ENCODE results near the gene MYLK.

The MYLK gene

DNA sequence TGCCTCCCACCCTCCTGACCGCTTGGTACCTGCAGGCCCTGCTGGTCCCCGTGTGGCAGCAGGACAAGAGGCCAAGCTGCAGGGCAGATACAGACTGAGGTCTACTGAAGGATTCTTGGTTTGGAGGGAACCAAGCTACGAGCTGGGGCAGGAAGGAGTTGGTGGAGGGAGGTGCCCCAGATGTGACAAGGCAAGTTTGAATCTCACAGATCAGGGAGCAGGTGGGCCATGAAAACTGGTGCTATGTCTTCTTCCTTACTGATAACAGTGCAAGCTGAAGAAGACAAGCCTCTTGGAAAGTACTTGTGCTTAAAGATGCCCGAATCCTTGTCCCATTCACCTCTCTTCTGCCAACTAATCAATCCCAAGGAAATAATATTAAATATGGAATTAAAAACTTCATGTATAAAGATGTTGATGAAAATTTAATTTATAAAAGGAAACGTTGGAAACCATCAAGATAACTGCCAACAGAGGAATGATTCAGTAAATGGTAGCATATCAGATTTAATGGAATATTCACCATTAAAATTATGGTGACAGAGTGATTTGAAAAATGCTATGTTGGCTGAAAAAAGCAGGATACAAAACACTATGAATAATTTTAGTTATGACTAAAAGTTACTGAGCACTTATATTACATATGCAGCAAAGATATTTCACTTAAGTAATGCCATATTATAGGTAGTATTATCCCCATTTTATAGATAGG lies 107.9 kb downstream of the MYLK start:
- DNase-seq, result no peak

DNA sequence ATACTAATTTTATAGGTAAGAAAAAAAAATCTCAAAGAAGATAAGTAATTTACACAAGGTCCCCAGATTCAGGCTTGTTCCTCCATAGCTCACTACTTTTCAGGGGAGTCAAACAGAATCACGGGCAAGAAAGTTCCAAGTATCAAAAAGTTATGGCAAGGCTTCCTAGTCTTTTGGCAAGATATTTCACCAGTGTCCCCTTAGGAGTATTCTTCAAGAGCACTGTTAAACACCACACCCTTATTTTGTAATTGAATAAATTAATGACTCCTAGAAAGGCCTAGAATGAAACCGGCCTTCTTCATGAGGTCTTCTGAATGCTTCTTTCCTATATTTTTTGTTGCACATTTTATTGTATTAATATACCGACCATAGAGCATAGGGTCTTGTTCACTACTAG lies 109.7 kb downstream of the MYLK start:
- no peak for DNase-seq

DNA sequence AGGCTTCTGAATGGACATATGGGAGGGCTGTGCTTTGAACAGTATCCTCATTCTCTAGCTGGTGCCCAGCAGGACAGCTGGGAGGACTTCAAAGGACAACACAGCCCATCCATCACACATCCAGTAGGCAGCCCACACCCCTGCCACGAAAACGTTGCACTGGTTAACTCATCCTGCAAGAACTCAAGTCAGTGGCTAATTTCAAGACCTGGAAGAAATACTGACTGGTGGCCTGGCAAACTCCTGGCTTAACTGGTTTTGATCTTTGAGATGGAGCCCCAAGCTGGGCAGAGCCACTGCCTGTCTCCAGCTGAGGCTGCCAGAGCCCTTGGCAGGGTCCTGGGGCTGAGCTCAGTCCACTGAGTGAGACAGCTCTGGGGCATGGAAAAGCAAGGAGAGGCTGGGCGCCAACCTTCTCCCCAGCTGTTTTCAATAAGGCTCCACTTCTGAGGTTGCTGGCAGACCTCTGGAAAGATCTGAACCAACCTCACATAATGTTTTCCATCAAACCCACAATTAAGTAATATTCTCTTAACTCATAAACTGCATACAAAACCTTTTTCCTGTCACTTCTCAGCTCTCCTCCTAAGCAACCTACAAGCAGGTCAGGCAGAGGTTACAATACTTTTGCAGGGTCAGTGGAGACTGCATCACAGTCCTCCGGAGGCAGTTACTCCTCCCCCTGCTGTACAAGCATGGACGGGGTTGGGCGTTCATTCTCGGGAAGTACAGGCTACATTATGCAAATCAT lies 110.3 kb downstream of the MYLK start:
- DNase-seq, result no peak

DNA sequence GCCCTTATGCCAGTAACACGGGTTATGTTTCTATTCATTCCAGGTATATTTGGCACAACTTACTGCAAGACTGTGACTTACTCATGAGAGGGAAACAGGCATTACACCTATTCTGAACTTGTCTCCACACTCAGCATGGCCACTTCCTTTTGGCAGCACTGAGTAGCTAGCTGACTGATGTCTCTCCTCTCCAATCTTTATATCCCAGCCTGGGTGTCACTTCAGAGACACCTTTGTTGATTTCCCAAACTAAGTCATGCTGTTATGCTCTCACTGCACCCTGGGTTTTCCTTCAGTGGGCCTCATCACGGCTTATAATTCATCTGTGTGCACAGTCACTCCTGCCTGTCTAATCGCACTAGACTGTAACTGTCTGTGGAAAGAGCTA lies 114.8 kb downstream of the MYLK start:
- no peak for DNase-seq

DNA sequence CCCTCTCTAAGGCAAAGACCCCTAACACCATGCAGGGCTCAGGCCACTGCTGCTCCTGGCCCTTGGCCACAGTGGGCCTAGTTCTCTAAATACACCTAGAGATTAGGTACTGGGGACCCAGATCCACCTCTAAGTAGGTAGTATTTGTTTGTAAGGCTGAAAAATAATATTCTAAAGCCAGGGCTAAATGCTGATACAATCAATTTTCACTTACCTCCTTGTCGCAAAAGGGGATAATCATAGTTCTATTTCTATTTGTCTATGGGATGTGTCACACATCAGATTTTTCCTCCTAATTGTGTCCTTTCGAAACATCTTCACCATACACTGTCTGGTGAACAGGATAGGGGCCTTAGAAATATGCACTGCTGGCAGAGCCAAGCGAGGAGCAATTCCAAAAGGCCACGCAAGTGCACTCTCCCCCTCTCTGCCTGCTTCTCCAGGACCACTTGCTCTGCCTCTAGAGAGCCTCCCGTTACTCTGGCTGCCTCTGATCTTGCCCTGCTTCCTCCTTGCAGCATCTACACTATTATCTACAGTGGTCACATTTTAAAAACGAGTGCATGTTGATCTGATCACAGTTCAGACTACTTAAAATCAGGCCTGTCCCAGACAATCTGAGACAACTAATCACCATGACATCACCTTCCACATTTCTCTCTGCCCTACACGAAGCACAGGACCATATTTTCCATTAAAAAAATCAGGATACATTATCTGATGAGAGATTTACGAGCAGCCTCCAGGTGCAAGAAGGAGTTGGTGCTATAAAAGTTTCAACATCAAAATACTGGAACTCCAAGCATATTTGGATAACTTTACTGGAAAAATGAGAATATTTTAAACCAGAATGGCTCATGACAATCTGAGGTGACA lies 115.4 kb downstream of the MYLK start:
- DNase-seq, result no peak

DNA sequence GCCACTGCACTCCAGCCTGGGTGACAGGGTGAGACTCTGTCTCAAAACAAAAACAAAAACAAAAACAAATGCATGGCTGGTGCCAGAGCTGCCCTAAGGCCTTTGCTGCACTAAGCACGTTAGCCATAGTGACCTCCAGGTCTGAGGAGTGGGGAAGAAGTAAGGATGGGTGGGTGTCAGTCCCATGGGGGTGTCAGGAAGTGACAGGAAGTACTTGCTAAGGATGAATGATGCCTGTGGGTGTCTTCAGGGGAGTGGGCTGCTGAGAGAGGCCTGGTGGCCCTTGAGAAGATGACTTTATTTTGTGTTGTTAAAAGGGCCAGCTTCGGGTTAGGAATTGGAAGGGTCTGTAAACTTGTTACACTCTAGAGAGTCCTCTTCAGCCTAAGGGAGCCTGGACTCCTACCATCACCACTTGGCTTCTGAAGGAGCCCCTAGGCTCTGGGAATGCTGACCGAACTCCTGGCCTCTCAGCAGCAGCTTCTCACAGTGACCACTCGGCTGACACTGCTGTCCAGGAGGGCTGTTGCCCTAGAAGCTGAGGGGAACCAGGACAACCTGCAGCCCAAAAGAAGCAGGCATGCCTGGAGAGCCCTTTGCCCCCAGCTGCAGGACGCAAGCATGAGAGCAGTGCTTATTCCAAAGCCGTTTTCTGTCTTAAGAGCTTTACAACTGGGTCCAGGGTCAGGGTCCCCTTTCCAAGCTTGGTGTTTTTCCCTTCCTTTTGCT lies 116.4 kb downstream of the MYLK start:
- DNase-seq, result no peak

DNA sequence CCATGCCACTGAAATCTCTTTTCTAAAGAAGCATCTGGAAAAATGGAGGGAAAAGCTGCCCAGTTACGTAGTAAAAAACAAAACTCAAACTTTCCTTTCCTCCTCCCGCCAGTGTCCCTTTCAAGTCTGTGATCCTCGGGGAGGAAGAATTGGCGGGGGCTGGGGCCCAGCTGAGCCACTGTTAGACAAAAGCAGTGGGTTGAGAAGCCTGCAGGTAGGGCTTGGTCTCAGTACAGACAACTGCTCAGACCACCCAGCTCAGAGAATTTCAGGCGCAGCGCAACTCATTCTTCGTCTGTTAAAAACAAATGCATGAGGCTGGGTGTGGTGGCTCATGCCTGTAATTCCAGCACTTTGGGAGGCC lies 117.1 kb downstream of the MYLK start:
- no peak for DNase-seq

DNA sequence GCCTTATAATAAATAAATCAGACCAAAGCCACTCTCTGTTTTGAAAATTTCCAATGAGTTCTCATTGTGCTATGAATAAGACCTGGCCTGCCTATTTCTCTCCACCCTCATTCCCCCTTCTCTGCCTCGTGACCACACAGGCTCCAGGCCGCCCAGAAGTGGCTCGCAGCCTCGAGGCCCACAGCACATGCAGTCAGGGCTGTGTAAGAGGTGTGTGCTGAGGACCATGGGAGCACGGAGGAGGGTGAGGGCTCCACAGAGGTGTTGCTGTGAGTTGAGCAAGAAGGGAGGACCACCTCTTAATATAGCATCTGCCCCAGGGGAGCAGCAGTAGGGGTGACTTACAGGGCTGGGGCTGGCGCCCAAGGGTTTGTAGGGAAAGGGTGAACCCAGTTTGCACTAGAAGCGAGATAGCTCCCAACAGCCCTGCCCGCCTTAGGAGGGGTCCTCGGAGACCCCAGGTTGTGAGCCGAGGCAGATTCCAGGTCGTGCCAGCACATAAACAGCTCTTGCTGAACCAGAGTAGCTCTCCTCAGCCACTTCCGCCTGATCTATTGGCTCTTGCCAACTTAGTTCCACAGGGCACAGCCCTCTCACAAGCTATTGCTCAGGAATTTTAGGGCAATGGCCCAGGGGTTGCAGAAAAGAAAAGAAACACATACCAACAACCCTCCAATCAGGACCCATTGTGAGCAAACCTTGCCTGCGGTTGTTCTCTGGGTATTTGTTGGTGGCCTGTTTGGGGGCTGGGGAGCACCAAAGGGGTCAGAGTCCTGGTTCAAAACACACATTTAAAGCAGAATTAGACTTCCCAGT lies 117.7 kb downstream of the MYLK start:
- no peak for DNase-seq

DNA sequence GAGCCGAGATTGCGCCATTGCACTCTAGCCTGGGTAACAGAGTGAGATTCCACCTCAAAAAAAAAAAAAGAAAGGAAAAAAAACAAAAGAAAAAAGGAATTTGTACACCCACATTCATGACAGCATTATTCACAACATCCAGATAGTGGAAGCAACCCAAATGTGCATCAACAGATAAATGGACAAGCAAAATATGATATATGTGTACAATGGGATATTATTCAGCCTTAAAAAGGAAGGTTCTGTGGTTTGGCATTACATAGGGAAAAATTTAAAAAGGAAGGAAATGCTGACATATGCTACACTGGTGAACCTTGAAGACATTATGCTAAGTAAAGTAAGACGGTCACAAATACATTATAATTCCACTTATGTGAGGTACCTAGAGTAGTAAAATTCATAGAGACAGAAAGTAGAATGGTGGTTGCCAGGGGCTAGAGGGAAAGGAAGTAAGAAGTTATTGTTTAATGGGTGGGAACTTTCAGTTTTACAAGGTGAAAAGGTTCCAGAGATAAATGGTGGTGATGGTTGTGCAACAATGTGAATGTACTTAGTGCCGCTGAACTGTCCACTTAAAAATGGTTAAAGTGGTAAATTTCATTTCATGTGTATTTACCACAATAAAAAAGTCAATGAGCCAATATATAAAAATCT lies 118.5 kb downstream of the MYLK start:
- no peak for DNase-seq

DNA sequence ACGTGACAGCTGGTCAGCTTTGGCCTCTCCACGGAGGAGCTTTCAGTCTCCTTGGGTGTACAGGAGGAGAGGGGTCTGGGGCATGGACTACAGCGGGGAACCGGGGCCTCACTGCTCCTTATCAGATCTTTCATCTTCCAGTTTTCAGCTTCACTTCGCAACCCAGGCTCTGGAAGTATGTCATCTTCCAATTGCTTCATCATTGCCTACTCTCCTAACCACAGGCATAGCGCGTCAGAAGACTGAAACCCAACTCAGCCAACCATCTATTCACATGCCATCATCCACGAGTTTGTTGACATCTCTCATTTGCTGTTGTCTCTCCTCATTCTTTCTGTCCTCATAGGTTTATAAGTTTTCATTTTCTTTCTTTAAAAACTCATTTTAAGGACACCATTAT lies 119.5 kb downstream of the MYLK start:
- no peak for DNase-seq

DNA sequence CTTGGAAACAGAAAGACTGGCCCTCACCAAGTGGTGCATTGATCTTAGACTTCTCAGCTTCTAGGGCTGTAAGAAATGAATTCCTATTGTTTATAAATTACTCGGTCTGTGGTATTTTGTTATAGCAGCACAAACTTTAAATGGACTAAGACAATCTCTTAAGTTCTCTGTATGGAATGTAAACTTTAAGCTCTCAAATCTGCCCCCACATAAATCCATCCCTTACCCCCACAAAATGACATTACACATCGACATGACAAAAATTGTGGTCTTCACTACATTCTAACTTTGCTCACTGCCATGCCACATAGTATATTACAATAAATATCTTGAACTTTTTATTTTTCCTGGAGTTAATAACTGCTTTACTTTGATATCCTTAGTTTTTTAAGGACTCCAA lies 121.3 kb downstream of the MYLK start:
- no peak for DNase-seq

DNA sequence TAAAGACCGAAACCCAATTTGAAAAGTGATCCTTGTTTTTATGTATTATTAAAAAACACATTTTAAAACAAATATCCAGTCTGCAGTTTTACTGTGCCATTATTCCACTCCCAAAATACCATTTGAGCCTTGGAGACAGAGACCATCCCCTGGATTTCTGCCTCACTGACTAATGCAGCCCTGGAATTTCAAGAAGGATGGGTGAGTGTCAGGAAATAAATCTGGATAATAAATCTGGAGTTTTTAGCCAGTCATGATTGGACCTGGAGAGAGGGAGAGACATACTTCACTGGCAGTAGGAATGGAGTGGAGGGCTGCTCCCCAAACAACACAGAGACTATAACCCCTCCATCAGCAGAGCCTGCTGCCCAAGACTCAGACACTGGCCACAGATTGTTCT lies 123.3 kb downstream of the MYLK start:
- DNase-seq, result no peak

DNA sequence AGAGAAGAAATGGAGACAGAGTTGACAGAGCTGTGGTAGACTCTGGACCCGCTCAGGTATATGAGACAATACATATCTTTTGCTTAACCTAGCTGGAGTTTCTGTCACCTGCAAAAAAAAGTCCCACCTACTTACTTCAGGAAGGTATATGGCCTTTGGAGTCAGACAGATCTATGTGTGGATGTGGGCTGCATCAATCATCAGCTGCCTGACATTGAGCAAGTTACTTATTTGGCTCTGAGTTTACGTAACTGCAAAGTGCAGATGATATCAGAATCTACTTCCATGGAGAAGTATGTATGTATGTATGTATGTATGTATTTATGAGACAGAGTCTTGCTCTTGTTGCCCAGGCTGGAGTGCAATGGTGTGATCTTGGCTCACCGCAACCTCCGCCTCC lies 124.3 kb downstream of the MYLK start:
- DNase-seq, result no peak

DNA sequence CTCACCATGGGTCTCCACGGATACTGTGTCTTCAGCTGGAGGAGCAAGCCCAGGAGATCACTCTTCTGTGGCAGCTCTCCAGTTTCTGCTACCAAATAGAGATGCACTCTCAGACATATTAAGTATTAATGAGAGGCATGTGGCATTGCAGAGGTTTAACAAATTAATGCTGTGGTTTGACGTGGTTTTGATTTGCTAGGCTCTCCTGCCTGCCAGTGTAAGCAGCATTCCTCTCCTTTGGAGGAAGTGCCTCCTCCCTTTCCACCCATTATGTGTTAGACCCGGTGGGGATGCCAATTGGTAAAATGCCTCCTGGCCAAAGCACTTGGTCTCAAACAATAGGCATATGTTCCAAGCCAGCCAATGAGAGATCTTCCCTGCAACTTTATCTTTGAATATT lies 124.8 kb downstream of the MYLK start:
- DNase-seq, result no peak

DNA sequence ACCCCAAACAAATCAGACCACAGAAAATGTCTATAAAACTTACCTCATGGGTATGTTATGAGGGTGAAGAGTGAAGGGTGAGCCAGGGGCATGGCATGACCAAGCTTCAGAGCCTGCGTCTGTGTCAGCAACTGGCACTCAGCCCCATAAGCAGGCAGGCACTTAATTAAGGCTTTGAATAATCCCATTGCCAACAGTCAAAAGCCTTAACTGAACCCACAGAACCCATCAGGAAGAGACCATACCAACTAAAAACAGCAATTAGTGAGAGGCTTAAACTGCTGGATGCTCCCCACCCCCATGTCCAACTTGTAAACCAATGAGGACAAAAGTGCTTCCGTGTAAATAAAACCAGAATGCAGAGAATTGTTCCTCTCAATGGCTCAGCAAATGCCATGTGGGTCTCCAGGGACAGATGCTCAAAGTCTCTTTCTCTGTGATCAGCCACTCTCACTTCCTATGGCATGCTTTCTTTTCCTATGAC lies 126.0 kb downstream of the MYLK start:
- DNase-seq, result no peak

DNA sequence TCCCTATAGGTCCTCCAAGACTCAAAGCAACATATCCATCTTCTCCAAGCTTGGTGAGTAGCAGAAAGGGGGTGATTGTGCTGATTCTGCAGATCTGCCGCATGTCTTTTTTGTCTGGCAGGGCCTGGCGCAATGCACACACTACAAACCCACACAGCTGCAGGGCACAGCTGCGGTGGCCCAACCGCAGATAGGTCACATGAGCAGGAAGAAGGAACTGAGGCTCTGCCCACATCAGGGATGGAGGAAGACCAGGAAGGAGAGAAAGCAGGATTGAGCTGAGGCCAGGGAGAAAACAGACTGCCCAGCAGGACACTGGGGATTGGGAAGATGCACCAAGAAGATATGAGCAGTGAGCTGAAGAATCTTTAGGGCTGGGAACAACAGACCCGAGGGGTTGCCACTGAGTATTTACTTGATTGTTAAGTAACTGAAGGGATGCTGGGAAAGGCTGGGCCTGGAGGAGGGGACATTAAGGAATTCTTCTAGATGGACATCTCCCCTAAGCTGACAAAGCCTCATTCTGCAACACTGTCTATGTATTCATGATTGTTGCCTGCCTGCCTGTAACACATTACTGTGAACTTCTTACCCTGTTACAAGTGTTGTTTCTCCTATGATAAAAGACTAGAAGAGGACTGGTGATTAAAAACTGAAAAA lies 126.7 kb downstream of the MYLK start:
- no peak for DNase-seq

DNA sequence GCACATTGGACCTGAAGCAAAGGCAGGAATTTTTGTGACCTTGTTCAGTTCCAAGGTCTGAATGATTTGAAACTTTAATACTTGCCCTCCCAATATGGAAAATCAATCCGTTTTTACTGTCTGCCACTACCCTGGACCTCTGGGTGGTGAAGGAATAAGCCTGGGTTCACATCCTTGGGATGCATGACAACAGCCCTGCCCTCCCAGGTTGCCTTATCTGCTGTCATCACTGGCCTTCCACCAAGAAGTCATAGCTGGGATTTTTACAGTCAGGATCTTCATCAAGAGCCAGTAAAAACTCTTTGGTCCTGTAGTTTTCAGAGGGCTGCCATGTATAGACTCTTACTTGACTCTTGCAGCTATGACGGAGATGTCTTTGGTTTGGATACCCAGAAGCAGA lies 128.6 kb downstream of the MYLK start:
- DNase-seq, result no peak

DNA sequence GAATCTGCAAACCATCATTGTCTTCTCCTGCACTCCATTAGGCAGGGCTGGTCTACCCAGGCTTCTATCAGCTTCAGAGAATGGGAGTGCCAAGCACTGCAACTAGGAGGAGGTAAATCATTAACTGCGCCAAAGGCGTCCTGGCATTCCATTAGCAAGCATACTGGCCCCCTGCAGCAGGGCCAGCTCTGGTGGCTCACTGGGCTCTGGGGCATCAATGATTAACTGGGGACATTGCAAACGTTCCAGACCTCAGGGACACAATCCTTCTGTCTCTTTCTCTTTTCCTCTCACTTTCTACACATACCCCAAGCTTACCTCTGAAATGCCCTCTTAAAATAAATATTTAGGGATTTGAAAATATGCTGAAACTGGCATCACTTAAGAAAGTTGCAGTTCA lies 129.0 kb downstream of the MYLK start:
- peak; percentile 48 for DNase-seq

DNA sequence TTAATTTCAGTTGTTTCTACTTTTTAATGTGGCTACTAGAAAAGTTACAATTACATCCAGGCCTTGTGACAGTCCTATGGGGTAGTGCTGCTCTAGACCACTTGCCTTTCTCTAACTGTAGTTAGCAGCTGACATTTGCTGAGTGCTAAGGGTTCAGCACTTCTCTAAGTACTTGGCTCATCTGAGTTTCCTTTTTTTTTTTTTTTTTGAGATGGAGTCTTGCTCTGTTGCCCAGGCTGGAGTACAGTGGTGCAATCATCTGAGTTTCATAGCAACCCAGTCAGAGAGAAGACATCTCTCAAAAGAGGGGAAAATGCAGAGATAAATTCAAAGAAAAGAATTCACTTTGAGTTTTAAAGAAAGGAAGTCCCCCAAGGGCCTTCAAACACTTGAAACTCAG lies 130.8 kb downstream of the MYLK start:
- no peak for DNase-seq

DNA sequence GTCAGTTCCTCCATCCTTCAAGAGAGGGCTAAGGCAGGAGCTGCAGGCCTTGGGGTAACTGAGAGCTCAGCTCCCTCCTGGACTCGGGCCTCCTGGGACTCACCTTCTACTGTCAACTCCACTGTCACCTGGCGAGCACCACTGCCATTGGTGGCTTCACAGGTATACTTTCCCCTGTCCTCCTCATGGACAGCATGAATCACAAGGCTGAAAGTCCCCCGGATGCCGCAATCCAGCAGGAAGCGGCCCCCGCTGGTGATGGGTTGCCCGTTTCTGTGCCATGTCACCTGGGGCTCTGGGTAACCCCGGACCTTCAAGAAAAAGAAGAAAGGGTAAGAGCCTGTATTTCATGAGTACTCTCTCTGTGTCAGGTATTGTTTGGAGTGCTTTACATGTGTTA lies 131.9 kb downstream of the MYLK start:
- no peak for DNase-seq

DNA sequence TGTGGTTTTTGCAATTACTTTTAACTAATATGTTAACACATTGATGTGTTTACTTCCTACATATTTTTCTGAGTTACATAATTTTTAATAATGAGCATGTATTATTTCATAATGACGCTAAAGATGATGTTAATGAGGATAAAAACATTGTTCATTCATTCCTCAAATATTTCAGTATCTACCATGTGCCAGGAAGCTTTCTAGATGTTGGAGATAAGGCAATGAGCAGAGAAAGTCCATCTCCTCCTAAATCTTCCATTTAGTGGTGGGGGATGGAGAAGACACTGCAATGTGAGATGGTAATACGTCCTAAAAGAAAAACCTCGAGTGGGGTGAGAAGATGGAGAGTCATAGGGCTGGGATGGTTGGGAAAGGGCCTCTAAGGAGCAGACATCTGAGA lies 132.7 kb downstream of the MYLK start:
- DNase-seq, result no peak
